K562 (cell line): ENCODE results near the gene FOXM1. TPM values are rescaled to one million over a fixed set of nuclear protein-coding genes. Genes with fewer than 3 reads are reported as not detected.
A peak's percentile ranks its signal among the peaks of the same experiment; 100 is the strongest.

Experiments used
- ATAC-seq: fragments of 200-7000 bp; cut with Tn5 transposase; 3 replicates; pipeline ENCODE4 v1.9.1; 2020; ENCODE audit warnings: moderate library complexity
- BruUV-seq: library from RNA; stranded (reverse); fragments of 400-500 nt; replicated peaks from 2 replicates; lab custom pipeline; 2021; lab: Mats Ljungman, UMichigan
- CTCF ChIA-PET: fragments of 300-600 bp; formaldehyde crosslinking; extraction: SDS; loops from one replicate; lab custom pipeline; 2021; ENCODE audit warnings: low intra/inter-chr PET ratio; lab: Yijun Ruan, JAX
- POLR2A ChIA-PET: fragments of 300-600, 350-650 bp; sonication (Branson Sonifier 250); formaldehyde crosslinking; extraction: SDS; loops from one replicate; lab custom pipeline; 2021; ENCODE audit warnings: antibody characterized with exemption, inconsistent platforms; lab: Yijun Ruan, JAX
- DNase-seq, 4 experiments: peaks; one replicate each; pipeline versions ENCODE4 v3.0.0 to v3.0.0-alpha.2; 2011 to 2018; ENCODE audit warnings: low spot score in 3 of 4, mixed read lengths in 3 of 4; ENCODE audit errors: extremely low read depth in 1 of 4
- FAIRE-seq: peaks from 2 replicates; lab custom pipeline; 2011; peaks lifted over from hg19 to GRCh38; lab: Jason Lieb, UNC
- H2AFZ ChIP-seq: 2 replicates; pipeline ENCODE4 v1.6.0; 2011; ENCODE audit warnings: low read depth, low read length, control low read depth, inconsistent platforms
- H3K27ac ChIP-seq: fragments of 200-600 bp; 3 replicates; pipeline ENCODE4 v1.8.0; 2011; ENCODE audit warnings: low read depth, mild to moderate bottlenecking, control low read depth, inconsistent platforms, low read length, moderate library complexity, mixed read lengths; ENCODE audit errors: extremely low read depth
- H3K27me3 ChIP-seq, 2 experiments: fragments of 300-600 bp in 1 of 2; 2 replicates in 1 of 2; 3 replicates in 1 of 2; pipeline versions ENCODE4 v1.6.0 to v1.8.0; 2011; ENCODE audit warnings: inconsistent platforms in 2 of 2, low read length in 2 of 2, mild to moderate bottlenecking in 1 of 2, mixed read lengths in 1 of 2, moderate library complexity in 1 of 2; ENCODE audit not compliant: control insufficient read depth in 2 of 2, insufficient read depth in 2 of 2
- H3K36me3 ChIP-seq: fragments of 300-600 bp; 3 replicates; pipeline ENCODE4 v1.8.0; 2011; ENCODE audit warnings: mild to moderate bottlenecking, low read length, inconsistent platforms; ENCODE audit not compliant: control insufficient read depth, insufficient read depth
- H3K4me1 ChIP-seq, 2 experiments: fragments of 200-600 bp in 1 of 2; replicated peaks in 1 of 2; 2 replicates in 1 of 2; 3 replicates in 1 of 2; pipeline versions ENCODE4 v1.5.1 to v1.8.0; 2011; ENCODE audit warnings: inconsistent platforms in 2 of 2, low read length in 2 of 2, mild to moderate bottlenecking in 1 of 2, mixed read lengths in 1 of 2, moderate library complexity in 1 of 2; ENCODE audit not compliant: control insufficient read depth in 2 of 2, insufficient read depth in 2 of 2
- H3K4me2 ChIP-seq: 2 replicates; pipeline ENCODE4 v1.6.1; 2011; ENCODE audit warnings: low read length, control low read depth, inconsistent platforms, mixed read lengths; ENCODE audit not compliant: insufficient read depth
- H3K4me3 ChIP-seq: fragments of 200-600 bp; sonication (generic), shearing (Covaris generic); 2 replicates; pipeline ENCODE4 v1.5.1; 2016; ENCODE audit warnings: control low read depth, inconsistent platforms
- H3K79me2 ChIP-seq: fragments of 200-600 bp; 3 replicates; pipeline ENCODE4 v1.8.0; 2011; ENCODE audit warnings: low read length, inconsistent platforms; ENCODE audit not compliant: control insufficient read depth, insufficient read depth
- H3K9ac ChIP-seq, 2 experiments: 2 replicates each; pipeline versions ENCODE4 v1.6.0 to v1.6.1; 2011; ENCODE audit warnings: low read depth in 2 of 2, low read length in 2 of 2, control low read depth in 1 of 2, inconsistent platforms in 1 of 2, mild to moderate bottlenecking in 1 of 2, mixed read lengths in 1 of 2; ENCODE audit not compliant: insufficient read depth in 1 of 2
- H3K9me1 ChIP-seq: one replicate; pipeline ENCODE4 v1.6.0; 2011; ENCODE audit warnings: inconsistent platforms, mild to moderate bottlenecking, low read length, moderate library complexity; ENCODE audit not compliant: control insufficient read depth, insufficient read depth
- H3K9me3 ChIP-seq: replicated peaks from 2 replicates; pipeline ENCODE4 v1.5.1; 2011; ENCODE audit warnings: low read depth, low read length, inconsistent platforms; ENCODE audit not compliant: control insufficient read depth, insufficient read depth
- H4K20me1 ChIP-seq: replicated peaks from 2 replicates; pipeline ENCODE4 v1.6.1; 2011; ENCODE audit warnings: low read length, inconsistent platforms, mixed read lengths; ENCODE audit not compliant: control insufficient read depth, insufficient read depth
- CAMTA2 ChIP-seq: fragments of 250-450 bp; sonication (Bioruptor Pico); conservative IDR thresholded peaks from 2 replicates; pipeline ENCODE4 v1.5.1; 2022
- CBFA2T3 ChIP-seq: fragments of 450-650 bp; IDR thresholded peaks from 2 replicates; pipeline ENCODE4 v1.6.1; 2017
- CTBP1 ChIP-seq: fragments of 450-650 bp; IDR thresholded peaks from 2 replicates; pipeline ENCODE4 v1.6.1; 2016; ENCODE audit warnings: borderline replicate concordance
- HCFC1 ChIP-seq: IDR thresholded peaks from 2 replicates; pipeline ENCODE4 v1.6.1; 2012; ENCODE audit warnings: low read depth, low read length, improper control_type of control experiment
- RCOR1 ChIP-seq, 2 experiments: IDR thresholded peaks; 2 replicates each; pipeline ENCODE4 v1.6.1; 2012; ENCODE audit warnings: low read depth in 2 of 2, low read length in 2 of 2, borderline replicate concordance in 1 of 2, improper control_type of control experiment in 1 of 2
- ZNF766 ChIP-seq: fragments of 200-800 bp; sonication (Bioruptor generic); conservative IDR thresholded peaks from 2 replicates; pipeline ENCODE4 v1.6.1; 2016; ENCODE audit warnings: missing genetic modification characterization, missing compliant biosample characterization
- WGBS: fragments of 100-300 bp; shearing (Covaris generic); methylation state at CpG from one replicate; pipeline ENCODE4 v1.1.6; 2016; ENCODE audit warnings: low coverage, mixed read lengths; ENCODE audit not compliant: insufficient coverage; ENCODE audit errors: missing lambda C conversion rate; 5-methylcytosine and 5-hydroxymethylcytosine counted together
- in situ Hi-C: fragments of 300-500 bp; cut with MboI; formaldehyde crosslinking; loops from 4 replicates; pipeline ENCODE4 v1.15.0; 2018; ENCODE audit warnings: inconsistent platforms, mixed read lengths
- intact Hi-C: fragments of 100-400 bp; cut with micrococcal nuclease; formaldehyde crosslinking; loops from 2 replicates; pipeline ENCODE4 v1.14.2; 2022
- polyA plus RNA-seq, 8 experiments: library from polyadenylated mRNA; depleted of rRNA in 4 of 8; stranded (reverse) in 5 of 8; unstranded in 3 of 8; fragments of >200 nt; fragmentation: Nextera tagmentation in 2 of 8; fragmentation: Illumina TruSeq in 1 of 8; extraction: Ambion mirVana in 2 of 8; extraction: Trizol in 1 of 8; gene quantifications; 2 replicates each; pipeline versions ENCODE4 v1.2.1 to v1.2.3, GENCODE V29; 2011 to 2014; ENCODE audit warnings: inconsistent platforms in 1 of 8, missing spikeins in 1 of 8
- total RNA-seq, 7 experiments: library from RNA; depleted of rRNA in 6 of 7; stranded (reverse); fragments of >200 nt in 6 of 7; fragmentation: Illumina TruSeq in 2 of 7; extraction: Trizol in 2 of 7; gene quantifications; 2 replicates each; pipeline versions ENCODE4 v1.2.1 to v1.2.3, GENCODE V29; 2011 to 2021; ENCODE audit warnings: low replicate concordance in 1 of 7
- TF ChIP-seq, protein P1 (sequence below): fragments of 250-450 bp; sonication (Bioruptor Pico); IDR thresholded peaks from 2 replicates; pipeline ENCODE4 v1.8.0; 2022; ENCODE audit warnings: moderate library complexity, mild to moderate bottlenecking, inconsistent platforms

The FOXM1 gene
- total and polyA plus RNA-seq, 9 of the 15 experiments (the other 6 are each of a cell fraction or from before 2014, with no cell fraction given), result 8.9 to 46.9 (median 17.2) TPM

DNA sequence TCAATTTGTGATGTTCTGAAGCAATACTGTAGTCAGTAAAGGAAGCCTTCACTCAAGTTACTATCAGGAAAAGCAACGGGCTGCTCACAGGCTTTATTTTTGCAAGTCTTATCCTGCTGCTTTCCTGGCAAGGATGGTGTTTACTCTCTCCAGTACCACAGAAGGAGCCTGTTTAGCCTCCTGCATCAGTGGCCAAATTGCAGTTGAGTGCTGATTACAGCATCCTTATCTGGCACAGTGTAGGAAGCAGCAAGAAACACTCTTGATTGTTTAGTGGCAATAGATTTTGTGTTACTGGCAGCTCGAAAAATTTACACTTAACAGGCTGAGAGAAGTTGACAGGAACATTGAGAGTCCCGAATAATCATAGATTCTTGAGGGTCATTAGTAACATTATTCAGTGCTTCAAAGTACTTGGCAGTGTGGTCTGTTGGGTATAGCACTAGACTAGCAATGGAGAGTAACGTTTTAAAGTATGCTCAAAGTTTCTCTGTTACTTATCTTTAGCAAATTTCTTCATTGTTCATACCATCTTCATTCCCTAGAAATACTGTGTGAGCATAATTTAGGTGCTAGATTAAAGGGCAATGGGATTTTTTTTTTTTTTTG lies 25.4 kb upstream of the FOXM1 start:
- POLR2A ChIA-PET, result interaction anchor here (1.9 kb wide), 1 partner anchor 12 kb away, joined by 5 read pairs; the partner anchor contains the start of gene TULP3
- no peaks in the 10 kb centered on the region for H3K36me3 ChIP-seq
- no peaks in the 10 kb centered on the region for H3K27me3 ChIP-seq
- H2AFZ ChIP-seq, result no peak overlapping the region
- no peak overlapping the region for H3K4me3 ChIP-seq
- DNase-seq, result peak in 2 of 4 experiments; percentile 21 to 24
- in situ Hi-C loops (no loop called here), intact Hi-C loops (no loop called here)
- H3K4me1 ChIP-seq, result peaks cover 0 to 5% of the 10 kb centered on the region in 2 experiments; a peak in 2 of 5 replicates
- 8% methylated on average over 4 of the region's 4 CpGs for WGBS
- peak in 1 of 2 experiments; percentile 63; a peak in 2 of 4 replicates for TF ChIP-seq RCOR1 (IDR thresholded peaks at IDR 0.05; ENCODE audit: borderline replicate concordance in 1 of 2, low read depth in 2 of 2, low read length in 2 of 2)
- peak; percentile 63 for TF ChIP-seq CTBP1
- no peak for TF ChIP-seq HCFC1
- TF ChIP-seq CBFA2T3, result peak; percentile 40
- TF ChIP-seq, protein P1, sequence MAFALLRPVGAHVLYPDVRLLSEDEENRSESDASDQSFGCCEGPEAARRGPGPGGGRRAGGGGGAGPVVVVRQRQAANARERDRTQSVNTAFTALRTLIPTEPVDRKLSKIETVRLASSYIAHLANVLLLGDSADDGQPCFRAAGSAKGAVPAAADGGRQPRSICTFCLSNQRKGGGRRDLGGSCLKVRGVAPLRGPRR (CRISPR knock-in tag), result no peak
- no peak for TF ChIP-seq CAMTA2 (CRISPR knock-in tag)
- peak; percentile 66; the same call in 1 of the 2 replicates for TF ChIP-seq ZNF766
- CTCF ChIA-PET, result no interaction called here
- no peaks in the 10 kb centered on the region for H3K9me3 ChIP-seq
- no peak for FAIRE-seq
- no peak overlapping the region for H3K27ac ChIP-seq
- no peaks in the 10 kb centered on the region for H3K9me1 ChIP-seq
- no TSS peak for BruUV-seq
- H3K4me2 ChIP-seq, result no peak overlapping the region
- H3K9ac ChIP-seq, result no peak overlapping the region
- no peaks in the 10 kb centered on the region for H3K79me2 ChIP-seq
- ATAC-seq, result peak; percentile 70
- H4K20me1 ChIP-seq, result no peaks in the 10 kb centered on the region
